ENCODE data around the gene SEMA4A. TPM values are rescaled to one million over a fixed set of nuclear protein-coding genes. Genes with fewer than 3 reads are reported as not detected.

Gene SEMA4A
- total RNA-seq, 2 donors from 2014 or later = 10.5 to 36.2 TPM

- no peak for ATAC-seq
- peaks cover 27 to 51% of the 10 kb centered on the region in 2 donors for H3K36me3 Mint-ChIP-seq
- H3K27ac Mint-ChIP-seq = peak overlapping the region; percentile 100
These were observed 66.8 kb downstream of the SEMA4A start for GRCh38 chr1:156220226-156220625.

DNA sequence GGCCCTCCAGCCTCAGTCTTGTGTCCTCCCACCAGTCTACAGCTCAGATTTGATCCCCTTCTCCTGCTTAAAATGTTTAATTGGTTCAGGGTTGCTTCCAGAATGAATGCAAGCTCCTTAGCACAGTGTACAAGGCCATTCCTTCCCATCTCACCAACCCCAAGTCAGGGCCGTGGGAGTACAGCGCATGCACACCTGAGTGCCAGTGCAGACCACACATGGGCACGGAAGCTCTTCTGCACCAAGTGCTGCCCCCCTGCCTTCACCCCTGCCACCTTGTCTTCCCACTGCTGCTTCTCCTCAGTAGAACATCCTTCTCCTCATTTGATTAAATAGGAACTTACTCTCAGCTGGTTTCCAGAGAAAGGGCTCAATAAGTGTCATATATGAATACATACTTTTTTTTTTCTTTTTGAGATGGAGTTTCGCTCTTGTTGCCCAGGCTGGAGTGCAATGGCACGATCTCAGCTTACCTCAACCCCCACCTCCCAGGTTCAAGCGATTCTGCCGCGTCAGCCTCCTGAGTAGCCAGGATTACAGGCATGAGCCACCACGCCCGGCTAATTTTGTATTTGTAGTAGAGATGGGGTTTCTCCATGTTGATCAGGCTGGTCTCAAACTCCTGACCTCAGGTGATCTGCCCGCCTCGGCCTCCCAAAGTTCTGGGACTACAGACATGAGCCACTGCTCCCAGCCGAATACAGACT, 68.8 kb downstream of the SEMA4A start:
- Mint-ChIP-seq H3K36me3 (peaks cover 33 to 59% of the 10 kb centered on the region in 2 donors), H3K9me3 (peaks cover 10 to 13% of the 10 kb centered on the region in 2 donors), H3K27ac (peak overlapping the region; percentile 100)
- ATAC-seq (no peak), DNase-seq (ENCODE audit: low spot score in 2 of 2) (no peak)

More at GRCh38 chr1:156220226-156220625, 66.8 kb downstream of the SEMA4A start:
- peaks cover 10 to 13% of the 10 kb centered on the region in 2 donors for H3K9me3 Mint-ChIP-seq
- DNase-seq (ENCODE audit: low spot score in 2 of 2) = no peak

- Mint-ChIP-seq H3K27ac (peak overlapping the region; percentile 89 to 97), H3K36me3 (peaks cover 32 to 58% of the 10 kb centered on the region in 2 donors), H3K9me3 (peaks cover 6 to 13% of the 10 kb centered on the region in 2 donors)
- DNase-seq (ENCODE audit: low spot score in 2 of 2) = no peak
- no peak for ATAC-seq
These were observed 72.3 kb downstream of the SEMA4A start for GRCh38 chr1:156225677-156226014.

DNA sequence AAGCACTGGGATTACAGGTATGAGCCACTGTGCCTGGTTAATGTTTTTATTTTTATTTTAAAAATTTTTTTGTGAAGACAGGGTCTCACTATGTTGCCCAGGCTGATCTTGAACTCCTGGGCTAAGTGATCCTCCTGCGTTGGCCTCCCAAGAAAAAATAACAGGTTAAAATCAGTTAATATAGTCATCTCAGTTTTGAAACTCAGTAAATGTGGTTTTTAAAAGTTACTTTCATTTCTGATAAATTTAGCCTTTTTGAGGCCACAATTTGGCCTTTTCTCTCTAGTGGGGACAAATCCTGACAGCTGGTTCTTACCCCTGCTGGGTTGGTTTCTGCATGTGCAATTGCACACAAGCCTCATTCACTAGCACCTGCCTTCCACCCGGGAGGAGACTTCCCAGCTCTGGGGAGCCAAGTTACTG, 72.7 kb downstream of the SEMA4A start:
- Mint-ChIP-seq H3K27ac (peak overlapping the region; percentile 89 to 97), H3K9me3 (peaks cover 3 to 10% of the 10 kb centered on the region in 2 donors), H3K36me3 (peaks cover 27 to 53% of the 10 kb centered on the region in 2 donors)
- DNase-seq (ENCODE audit: low spot score in 2 of 2) (no peak), ATAC-seq (peak; percentile 4 to 41)

DNA sequence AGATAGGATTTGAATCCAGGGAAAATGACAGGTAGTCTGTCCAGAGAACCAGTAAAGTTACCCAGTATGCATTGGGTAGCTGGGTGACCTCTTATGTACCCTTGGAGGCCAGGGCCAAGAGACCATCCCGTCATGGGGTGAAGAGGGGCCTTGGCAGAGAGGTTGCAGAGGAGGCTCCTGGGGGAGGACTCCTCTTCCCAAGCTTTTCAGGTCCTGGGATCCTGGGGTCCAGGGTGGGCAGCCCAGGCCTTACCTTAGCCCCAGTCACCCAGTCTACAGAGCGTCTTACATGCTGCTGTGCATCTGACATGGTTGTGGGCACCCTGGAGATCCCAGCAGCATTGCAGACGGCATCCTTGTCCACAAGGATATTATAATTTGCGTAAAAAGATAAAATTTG, 73.4 kb downstream of the SEMA4A start:
- Mint-ChIP-seq H3K36me3 (peaks cover 21 to 46% of the 10 kb centered on the region in 2 donors), H3K27ac (peak overlapping the region; percentile 89 to 97), H3K9me3 (peaks cover 0 to 3% of the 10 kb centered on the region in 2 donors)
- ATAC-seq = no peak
- no peak for DNase-seq (ENCODE audit: low spot score in 2 of 2)

Other genes with a start within 250 kb of the SEMA4A start
- gene RIT1, start 242.2 kb upstream of the SEMA4A start, total RNA-seq = 10 to 100 TPM; 33.1 to 49.2 TPM
- 100 to 1,000 TPM in 1 of 2 donors, 10 to 100 TPM in 1; 81.2 to 100 TPM for gene KHDC4, start 219.2 kb upstream of the SEMA4A start, total RNA-seq
- not detected for gene RXFP4, start 211.9 kb upstream of the SEMA4A start, total RNA-seq
- gene ARHGEF2, start 175.0 kb upstream of the SEMA4A start, total RNA-seq = 100 to 1,000 TPM; 131 to 238 TPM
- 100 to 1,000 TPM; 178 TPM for gene SSR2, start 132.6 kb upstream of the SEMA4A start, total RNA-seq
- 10 to 100 TPM; 31.3 to 32.2 TPM for gene UBQLN4, start 99.8 kb upstream of the SEMA4A start, total RNA-seq
- 10 to 100 TPM; 36.0 to 51.7 TPM for gene LAMTOR2, start 98.8 kb upstream of the SEMA4A start, total RNA-seq
- under 1 TPM; 0.36 to 0.89 TPM for gene RAB25, start 92.4 kb upstream of the SEMA4A start, total RNA-seq
- gene MEX3A, start 71.1 kb upstream of the SEMA4A start, total RNA-seq = under 1 TPM; 0.16 to 0.49 TPM
- gene LMNA, start 38.9 kb upstream of the SEMA4A start, total RNA-seq = 100 to 1,000 TPM; 116 to 147 TPM
- gene SLC25A44, start 40.5 kb downstream of the SEMA4A start, total RNA-seq = 10 to 100 TPM; 79.1 to 82.1 TPM
- 100 to 1,000 TPM; 120 to 156 TPM for gene PMF1, start 59.4 kb downstream of the SEMA4A start, total RNA-seq
- gene BGLAP, start 88.6 kb downstream of the SEMA4A start, total RNA-seq = 1 to 10 TPM; 4.3 to 9.7 TPM
- 1 to 10 TPM; 9.3 to 9.5 TPM for gene PAQR6, start 94.5 kb downstream of the SEMA4A start, total RNA-seq
- gene SMG5, start 129.2 kb downstream of the SEMA4A start, total RNA-seq = 100 to 1,000 TPM in 1 of 2 donors, 10 to 100 TPM in 1; 80.4 to 115 TPM
- gene TMEM79, start 130.7 kb downstream of the SEMA4A start, total RNA-seq = 10 to 100 TPM; 11.0 to 24.4 TPM
- 10 to 100 TPM; 16.2 to 25.9 TPM for gene GLMP, start 142.1 kb downstream of the SEMA4A start, total RNA-seq
- gene VHLL, start 145.7 kb downstream of the SEMA4A start, total RNA-seq = not detected
- 100 to 1,000 TPM; 229 to 347 TPM for gene CCT3, start 184.7 kb downstream of the SEMA4A start, total RNA-seq
- under 1 TPM in 1 of 2 donors, not detected in 1; 0.76 TPM for gene TSACC, start 184.9 kb downstream of the SEMA4A start, total RNA-seq
- not detected for gene RHBG, start 215.6 kb downstream of the SEMA4A start, total RNA-seq

Data from activated naive CD4-positive, alpha-beta T cell treated with anti-CD3 and anti-CD28 coated beads, Interleukin-2, amount 50 U/mL, for 72 hours (primary cell).